ENCODE data around the gene CREB3L2.
"Not testable (repeated sequence)": the region's sequence is repeated elsewhere in the genome, so short reads cannot be mapped to it uniquely, and the experiment has no call there.

Gene CREB3L2

GRCh38 chr7:137992550-137993394 lies 9.1 kb downstream of the CREB3L2 start:
- in situ Hi-C loops (cut with HindIII; ENCODE audit: low pct_ligation_motif_present, low pct_unique_long_range_greater_than_20kb, low sequenced_read_pairs): no loop called here
- DNase-seq: peak; percentile 51

- DNase-seq: no peak
- in situ Hi-C loops (cut with HindIII; ENCODE audit: low pct_ligation_motif_present, low pct_unique_long_range_greater_than_20kb, low sequenced_read_pairs): no loop called here
Measured at GRCh38 chr7:137992104-137992549, 9.8 kb downstream of the CREB3L2 start.

GRCh38 chr7:137990251-137990941 lies 11.5 kb downstream of the CREB3L2 start:
- DNase-seq: peak; percentile 53
- in situ Hi-C loops (cut with HindIII; ENCODE audit: low pct_ligation_motif_present, low pct_unique_long_range_greater_than_20kb, low sequenced_read_pairs): no loop called here

- in situ Hi-C loops (cut with HindIII; ENCODE audit: low pct_ligation_motif_present, low pct_unique_long_range_greater_than_20kb, low sequenced_read_pairs): no loop called here
- DNase-seq: no peak
Measured at GRCh38 chr7:137989590-137989989, 12.3 kb downstream of the CREB3L2 start.

- in situ Hi-C loops (cut with HindIII; ENCODE audit: low pct_ligation_motif_present, low pct_unique_long_range_greater_than_20kb, low sequenced_read_pairs): no loop called here
- DNase-seq: no peak
Measured at GRCh38 chr7:137989094-137989493, 12.8 kb downstream of the CREB3L2 start.

- in situ Hi-C loops (cut with HindIII; ENCODE audit: low pct_ligation_motif_present, low pct_unique_long_range_greater_than_20kb, low sequenced_read_pairs): no loop called here
- no peak for DNase-seq
Measured at GRCh38 chr7:137987968-137988367, 13.9 kb downstream of the CREB3L2 start.

GRCh38 chr7:137987563-137987962 lies 14.3 kb downstream of the CREB3L2 start:
- in situ Hi-C loops (cut with HindIII; ENCODE audit: low pct_ligation_motif_present, low pct_unique_long_range_greater_than_20kb, low sequenced_read_pairs): no loop called here
- DNase-seq: no peak

- in situ Hi-C loops (cut with HindIII; ENCODE audit: low pct_ligation_motif_present, low pct_unique_long_range_greater_than_20kb, low sequenced_read_pairs): no loop called here
Measured at GRCh38 chr7:137987018-137987349, 14.9 kb downstream of the CREB3L2 start.

GRCh38 chr7:137986252-137987017 lies 15.5 kb downstream of the CREB3L2 start:
- DNase-seq: no peak
- in situ Hi-C loops (cut with HindIII; ENCODE audit: low pct_ligation_motif_present, low pct_unique_long_range_greater_than_20kb, low sequenced_read_pairs): no loop called here

More at GRCh38 chr7:137987018-137987349, 14.9 kb downstream of the CREB3L2 start:
- no peak for DNase-seq

GRCh38 chr7:137985897-137986251 lies 16.0 kb downstream of the CREB3L2 start:
- in situ Hi-C loops (cut with HindIII; ENCODE audit: low pct_ligation_motif_present, low pct_unique_long_range_greater_than_20kb, low sequenced_read_pairs): no loop called here

GRCh38 chr7:137985253-137985896 lies 16.5 kb downstream of the CREB3L2 start:
- in situ Hi-C loops (cut with HindIII; ENCODE audit: low pct_ligation_motif_present, low pct_unique_long_range_greater_than_20kb, low sequenced_read_pairs): no loop called here
- DNase-seq: no peak

More at GRCh38 chr7:137985897-137986251, 16.0 kb downstream of the CREB3L2 start:
- no peak for DNase-seq

- in situ Hi-C loops (cut with HindIII; ENCODE audit: low pct_ligation_motif_present, low pct_unique_long_range_greater_than_20kb, low sequenced_read_pairs): no loop called here
Measured at GRCh38 chr7:137984181-137985041, 17.5 kb downstream of the CREB3L2 start.

GRCh38 chr7:137983323-137984008 lies 18.4 kb downstream of the CREB3L2 start:
- no peak for DNase-seq
- in situ Hi-C loops (cut with HindIII; ENCODE audit: low pct_ligation_motif_present, low pct_unique_long_range_greater_than_20kb, low sequenced_read_pairs): no loop called here

More at GRCh38 chr7:137984181-137985041, 17.5 kb downstream of the CREB3L2 start:
- DNase-seq: no peak

- DNase-seq; in situ Hi-C loops (cut with HindIII; ENCODE audit: low pct_ligation_motif_present, low pct_unique_long_range_greater_than_20kb, low sequenced_read_pairs): not testable (repeated sequence)
Measured at GRCh38 chr7:137982394-137982793, 19.5 kb downstream of the CREB3L2 start.

- no peak for DNase-seq
- in situ Hi-C loops (cut with HindIII; ENCODE audit: low pct_ligation_motif_present, low pct_unique_long_range_greater_than_20kb, low sequenced_read_pairs): no loop called here
Measured at GRCh38 chr7:137981668-137982067, 20.2 kb downstream of the CREB3L2 start.

GRCh38 chr7:137981175-137981574 lies 20.7 kb downstream of the CREB3L2 start:
- in situ Hi-C loops (cut with HindIII; ENCODE audit: low pct_ligation_motif_present, low pct_unique_long_range_greater_than_20kb, low sequenced_read_pairs): no loop called here
- DNase-seq: no peak

- no peak for DNase-seq
- in situ Hi-C loops (cut with HindIII; ENCODE audit: low pct_ligation_motif_present, low pct_unique_long_range_greater_than_20kb, low sequenced_read_pairs): no loop called here
Measured at GRCh38 chr7:137980308-137980707, 21.6 kb downstream of the CREB3L2 start.
